GM21786 (cell line): ENCODE results near the gene BCR.

ENCODE experiments used
- ATAC-seq: cut with Tn5 transposase; IDR thresholded peaks from one replicate; pipeline ENCODE4 v1.9.1; 2021; ENCODE audit not compliant: unreplicated experiment

The BCR gene

DNA sequence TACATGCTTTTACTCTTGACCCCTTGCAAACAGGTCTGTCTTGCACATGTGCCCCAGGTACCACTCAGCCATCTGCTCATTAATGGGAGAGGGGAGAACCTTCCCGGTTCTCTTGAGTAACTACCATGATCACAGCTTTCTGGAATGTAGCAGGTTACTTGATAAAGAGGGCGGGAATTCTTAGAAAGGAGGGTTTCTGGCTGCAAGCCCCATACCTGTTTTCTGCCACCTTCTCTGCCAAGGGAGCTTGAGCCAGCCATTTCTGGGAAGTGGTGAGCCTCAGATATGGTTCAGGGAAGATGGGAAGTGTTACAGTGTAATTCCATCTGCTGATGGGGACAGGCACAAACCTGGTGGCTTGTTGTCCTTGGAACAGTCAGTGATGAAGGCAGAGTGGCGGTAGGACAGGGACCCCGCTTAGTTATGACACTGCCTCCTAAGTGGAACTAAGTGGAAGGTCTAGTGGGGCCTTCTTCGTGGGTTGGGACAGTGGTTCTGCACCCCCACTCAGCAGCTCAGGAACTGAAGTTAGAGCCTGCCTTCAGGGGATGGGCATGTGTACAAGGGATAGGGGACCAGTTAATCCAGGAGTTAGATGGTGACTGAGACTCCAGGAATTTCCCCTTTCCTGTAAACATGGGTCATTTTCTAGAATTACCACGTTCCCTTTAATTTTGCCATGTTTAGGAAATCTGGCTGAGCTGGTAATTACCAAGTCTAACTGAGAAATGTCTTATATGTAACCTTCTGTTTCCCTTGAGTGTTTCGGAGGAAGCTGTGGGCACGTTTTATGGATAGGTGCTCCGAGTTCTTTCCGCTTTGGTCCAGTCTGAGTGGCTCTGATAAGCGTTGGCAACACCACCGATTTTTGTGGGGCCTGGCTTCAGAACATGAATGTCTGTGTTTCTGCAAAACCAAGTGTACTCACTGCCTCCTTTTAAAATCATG is 35.3 kb downstream of the BCR start:
- ATAC-seq = no peak

DNA sequence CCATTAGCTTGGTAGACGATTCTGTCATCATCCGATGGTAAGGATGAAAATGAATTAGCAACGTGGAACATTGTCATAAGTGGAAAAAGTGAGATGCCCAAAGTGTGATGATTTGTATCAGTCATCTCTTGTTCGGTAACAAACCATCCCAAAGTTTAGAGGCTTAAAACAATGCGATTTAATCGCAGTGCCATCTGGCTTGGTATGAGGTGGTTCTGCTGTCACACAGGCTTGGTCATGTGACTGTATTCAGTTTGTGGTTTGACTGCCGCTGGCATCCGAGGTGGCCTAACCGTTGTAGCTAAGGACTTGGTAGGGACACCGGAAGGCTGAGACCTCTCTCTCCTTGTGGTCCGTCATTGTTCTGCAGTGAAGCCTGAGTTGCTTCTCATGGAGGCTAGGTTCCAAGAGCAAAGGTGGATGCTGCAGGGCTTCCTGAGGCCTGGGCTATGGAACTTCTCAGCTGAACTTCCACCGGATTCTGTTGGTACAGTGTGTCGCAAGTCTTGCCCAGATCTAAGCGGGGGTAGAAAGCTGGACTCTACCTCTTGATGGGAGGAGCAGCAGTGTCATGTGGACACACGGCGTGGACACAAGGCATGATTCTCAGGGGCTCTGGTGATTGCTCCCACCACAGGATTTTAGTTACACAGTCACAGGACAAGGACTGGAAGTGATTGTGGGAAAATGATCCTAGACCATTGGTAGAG is 36.3 kb downstream of the BCR start:
- ATAC-seq = no peak

- ATAC-seq = no peak
These were observed 37.1 kb downstream of the BCR start for GRCh38 chr22:23217171-23218052.

- ATAC-seq = no peak
These were observed 38.0 kb downstream of the BCR start for GRCh38 chr22:23218053-23218866.

DNA sequence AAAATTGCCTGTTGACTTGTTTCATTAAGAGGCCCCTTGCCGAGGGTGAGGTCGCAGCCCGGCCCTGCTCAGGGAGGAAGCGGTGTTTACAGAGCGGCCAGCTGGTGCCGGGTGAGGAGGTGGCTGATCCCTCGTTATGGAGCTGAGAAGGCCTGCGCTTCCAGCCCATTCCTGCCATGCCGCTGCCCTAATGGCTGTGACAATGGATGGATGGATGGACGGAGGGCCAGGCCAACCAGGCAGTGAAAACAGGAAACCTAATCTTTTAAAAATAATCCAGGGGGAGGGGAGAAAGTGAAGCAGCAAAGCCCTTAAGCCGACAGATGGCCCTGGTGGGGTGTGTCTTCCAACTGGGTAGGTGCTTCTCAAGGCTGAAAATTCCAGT is 38.5 kb downstream of the BCR start:
- no peak for ATAC-seq

GRCh38 chr22:23219317-23219716 is 39.0 kb downstream of the BCR start:
- no peak for ATAC-seq

- peak; percentile 58 for ATAC-seq
These were observed 39.6 kb downstream of the BCR start for GRCh38 chr22:23219822-23220484.

DNA sequence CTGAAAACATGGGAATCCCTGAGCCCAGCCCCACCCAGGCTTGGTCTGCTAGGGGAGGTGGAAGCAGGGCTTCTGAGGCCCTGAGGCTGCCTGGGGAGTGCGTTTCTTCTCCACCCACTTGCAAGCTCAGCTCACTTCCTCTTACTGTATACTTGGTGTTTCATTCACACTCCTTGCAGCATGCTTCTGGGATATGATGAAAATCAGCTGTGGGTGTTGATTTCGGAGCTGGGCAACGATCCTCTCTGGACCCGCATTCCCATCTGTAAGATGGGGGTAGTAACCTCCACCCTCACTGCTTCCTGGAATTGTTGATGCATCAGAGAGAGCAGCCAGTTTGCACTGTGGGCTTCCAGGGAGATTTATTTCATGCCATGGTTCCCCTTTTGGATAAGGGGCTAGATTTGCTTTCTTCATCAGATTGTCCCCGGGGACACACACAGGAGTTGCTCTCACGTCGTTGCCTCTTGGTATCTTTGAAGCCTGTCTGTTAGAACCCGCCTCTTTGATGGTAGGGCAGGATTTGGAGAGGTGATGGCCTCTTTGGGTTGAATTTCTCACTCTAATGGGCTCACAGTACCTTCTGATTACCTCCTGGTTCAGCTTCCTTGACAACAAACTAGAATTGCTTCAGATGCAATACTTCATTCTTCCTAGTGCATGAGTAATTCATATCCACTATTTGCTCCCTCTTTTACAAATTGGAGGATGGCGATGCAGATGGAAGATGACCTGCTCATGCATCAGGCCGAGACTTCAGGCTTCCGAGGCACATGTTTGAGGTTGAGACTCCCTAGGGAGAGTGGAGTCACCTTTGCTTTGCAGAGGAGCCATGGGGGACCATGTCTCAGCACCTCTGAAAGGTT is 40.4 kb downstream of the BCR start:
- peak; percentile 49 for ATAC-seq

DNA sequence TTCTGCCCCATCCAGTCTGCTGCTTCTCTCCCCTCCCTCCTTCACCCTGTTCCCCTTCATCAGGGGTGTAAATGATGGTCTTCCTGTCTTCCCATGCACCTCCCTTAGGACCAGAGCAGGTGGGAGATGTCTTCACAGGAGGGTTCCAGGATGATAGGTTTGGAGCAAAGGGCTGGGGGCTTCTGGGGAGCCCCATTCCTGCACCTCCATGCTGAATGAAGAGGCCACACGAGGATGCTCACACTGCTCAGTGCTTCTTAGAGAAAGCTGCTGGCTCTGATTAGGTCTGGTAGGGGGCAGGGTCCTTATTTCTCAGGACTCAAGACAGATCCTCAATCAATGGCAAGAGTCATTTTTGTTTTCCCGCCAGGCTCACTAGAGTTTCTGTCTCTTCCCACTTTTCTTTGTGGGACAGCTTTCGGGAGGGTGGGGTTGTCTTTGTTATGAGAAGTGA is 41.1 kb downstream of the BCR start:
- ATAC-seq = no peak

DNA sequence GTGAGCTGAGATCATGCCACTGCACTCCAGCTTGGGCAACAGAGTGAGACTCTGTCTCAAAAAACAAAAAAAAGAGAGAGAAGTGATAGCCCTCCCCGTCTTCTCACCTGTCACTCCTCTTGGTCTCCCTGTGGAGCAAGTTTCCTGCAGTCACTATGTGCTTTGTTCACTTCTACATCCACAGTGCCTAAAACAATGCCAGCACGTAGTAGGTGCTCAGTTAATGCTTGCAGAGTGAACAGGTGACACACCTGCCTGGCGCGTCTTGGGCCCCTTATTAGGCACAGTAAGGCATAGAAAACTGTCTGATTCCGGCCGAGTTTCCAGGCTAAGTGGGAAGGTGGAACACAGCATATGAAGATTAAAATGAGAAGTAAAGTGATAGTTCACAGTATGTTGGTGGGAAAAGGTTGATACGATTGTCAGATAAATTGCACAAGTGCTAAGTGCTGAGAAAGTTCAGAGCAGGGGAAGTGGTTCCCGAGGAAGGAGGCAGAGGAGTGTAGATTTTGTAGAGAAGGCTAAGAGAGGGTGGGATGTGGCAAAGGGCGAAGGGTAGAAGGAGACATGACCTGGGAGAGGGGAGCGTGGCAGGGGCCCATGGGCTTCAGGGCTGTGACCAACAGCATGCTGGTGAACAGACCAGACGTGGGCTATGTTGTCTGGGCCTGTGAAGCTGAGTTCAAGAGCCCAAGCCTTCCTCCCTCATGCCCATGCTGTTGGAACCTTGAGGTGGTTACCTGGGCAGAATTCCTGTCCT is 41.9 kb downstream of the BCR start:
- no peak for ATAC-seq

DNA sequence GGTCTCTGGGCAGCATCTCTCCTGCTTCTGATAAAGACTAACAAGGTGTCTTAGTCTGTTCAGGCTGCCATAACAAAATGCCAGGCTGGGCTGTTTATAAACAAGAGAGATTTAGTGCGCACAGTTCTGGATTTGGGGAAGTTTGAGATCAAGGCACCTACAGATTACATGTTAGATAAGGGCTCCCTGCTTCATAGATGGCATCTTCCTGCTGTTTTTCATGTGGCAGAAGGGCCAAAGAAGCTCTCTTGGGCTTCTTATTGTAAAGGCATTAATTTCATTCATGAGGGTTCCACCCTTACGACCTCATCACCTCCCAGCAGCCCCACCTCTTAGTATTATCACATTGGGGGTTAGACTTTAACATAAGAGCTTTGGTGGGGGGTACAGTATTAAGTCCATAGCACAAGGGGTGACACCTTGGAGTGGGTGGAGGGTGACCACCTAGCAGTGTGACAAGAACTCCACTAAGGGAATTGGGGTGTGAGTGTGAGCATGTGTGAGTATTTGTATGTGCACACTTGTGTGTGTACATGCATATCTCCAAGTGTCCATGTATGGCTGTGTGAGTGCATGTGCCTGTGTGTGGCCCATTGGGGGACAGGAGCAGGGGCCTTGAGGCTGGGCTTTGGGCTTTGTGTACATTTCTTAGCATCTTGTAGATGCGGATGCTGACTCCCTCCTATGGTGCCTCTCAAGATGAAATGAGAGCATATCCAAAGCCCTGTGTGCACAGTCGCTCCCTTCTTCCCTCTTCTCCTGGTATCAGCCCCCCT is 42.7 kb downstream of the BCR start:
- no peak for ATAC-seq

DNA sequence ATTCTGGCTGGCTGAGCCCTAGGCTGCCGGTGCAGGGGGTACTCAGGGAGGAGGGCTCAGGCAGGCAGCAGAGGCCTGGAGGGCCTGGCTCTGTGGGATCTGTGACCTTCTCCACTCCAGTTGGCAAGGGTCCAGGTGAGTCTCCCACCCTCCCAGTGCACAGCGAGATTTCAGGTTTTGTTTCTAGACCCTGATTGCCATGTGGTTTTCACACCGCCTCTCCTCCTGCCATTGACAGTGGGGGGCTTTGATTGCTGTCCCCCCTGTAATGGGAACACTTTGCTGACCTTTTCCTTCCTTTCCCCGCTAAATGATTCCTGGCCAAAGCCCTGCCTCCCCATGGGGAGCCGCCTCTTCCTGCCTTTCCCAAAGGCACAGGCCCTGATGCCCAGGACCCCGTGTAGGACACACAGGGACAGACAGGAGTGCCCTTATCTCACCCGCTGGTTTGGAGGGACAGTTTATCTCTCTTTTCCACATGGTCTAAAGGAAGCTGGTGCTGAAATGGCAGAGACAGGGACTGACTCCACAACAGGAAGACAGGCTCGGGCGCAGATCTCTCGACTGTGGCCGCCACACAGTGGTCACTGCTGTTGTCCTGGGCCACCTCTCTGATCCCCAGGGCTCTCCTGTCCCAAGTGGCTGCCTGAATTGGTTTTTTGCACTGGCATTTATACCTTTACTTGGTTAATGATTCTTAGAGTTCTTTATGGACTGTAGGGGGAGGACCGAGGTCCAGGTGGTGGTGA is 43.4 kb downstream of the BCR start:
- no peak for ATAC-seq

GRCh38 chr22:23224846-23225245 is 44.5 kb downstream of the BCR start:
- no peak for ATAC-seq

DNA sequence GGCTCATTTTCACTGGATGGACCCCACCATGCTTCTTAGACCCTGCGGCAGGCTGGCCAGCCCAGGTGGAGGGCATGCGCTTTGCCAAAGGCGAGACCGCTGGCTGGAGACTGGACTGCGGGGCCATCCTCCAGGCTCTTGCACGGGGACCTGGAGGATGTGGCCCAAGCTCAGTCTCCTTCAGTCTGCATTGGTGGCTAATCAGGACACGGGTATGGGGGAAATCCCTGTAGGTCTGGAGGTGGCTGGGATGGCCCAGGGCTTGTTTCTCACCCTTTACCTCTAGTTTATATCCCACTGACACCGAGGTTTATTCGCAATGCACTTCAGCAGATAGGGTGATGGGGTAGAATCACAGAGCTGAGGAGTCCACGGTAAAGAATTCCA is 45.0 kb downstream of the BCR start:
- no peak for ATAC-seq

- no peak for ATAC-seq
These were observed 45.6 kb downstream of the BCR start for GRCh38 chr22:23225724-23226496.

- no peak for ATAC-seq
These were observed 46.2 kb downstream of the BCR start for GRCh38 chr22:23226497-23226850.
